Left lung (tissue), 10 donors: ENCODE measurements around the gene ZNF683. TPM values are rescaled to one million over a fixed set of nuclear protein-coding genes. Genes with fewer than 3 reads are reported as not detected.

ENCODE experiments used
- ATAC-seq: fragments of 200-7000 bp; cut with Tn5 transposase; one replicate; pipeline ENCODE4 v1.9.1; 2020; ENCODE audit warnings: moderate library complexity
- DNase-seq, 4 donors: peaks; one replicate each; pipeline ENCODE4 v3.0.0-alpha.2; 2013 to 2020
- H3K27ac ChIP-seq, 2 donors: fragments of 200-600 bp; sonication (generic) in 1 of 2; one replicate each; pipeline versions ENCODE4 v1.5.0 to v1.8.0; 2020 to 2021
- H3K27me3 ChIP-seq, 2 donors: fragments of 200-600 bp; sonication (generic) in 1 of 2; one replicate each; pipeline versions ENCODE4 v1.5.0 to v1.8.0; 2020 to 2021
- H3K36me3 ChIP-seq, 2 donors: fragments of 200-600 bp; sonication (generic) in 1 of 2; one replicate each; pipeline versions ENCODE4 v1.5.0 to v1.8.0; 2020 to 2021
- H3K4me1 ChIP-seq, 2 donors: fragments of 200-600 bp; one replicate each; pipeline ENCODE4 v1.8.0; 2021
- H3K4me3 ChIP-seq, 2 donors: fragments of 200-600 bp; sonication (generic) in 1 of 2; one replicate each; pipeline versions ENCODE4 v1.5.0 to v1.8.0; 2020 to 2021; ENCODE audit warnings: mild to moderate bottlenecking in 1 of 2
- H3K9me3 ChIP-seq, 2 donors: fragments of 200-600 bp; sonication (generic) in 1 of 2; one replicate each; pipeline versions ENCODE4 v1.5.0 to v1.8.0; 2020 to 2021
- CTCF ChIP-seq, 2 donors: fragments of 200-600 bp; sonication (generic) in 1 of 2; IDR thresholded peaks; one replicate each; pipeline versions ENCODE4 v1.5.0 to v1.8.0; 2021; ENCODE audit warnings: antibody characterized with exemption in 2 of 2
- intact Hi-C, 2 donors: fragments of 100-400 bp; cut with DNase I; formaldehyde crosslinking; loops; one replicate each; pipeline versions ENCODE4 v1.11.2 to v1.14.2; 2022
- polyA plus RNA-seq, 6 donors: library from polyadenylated mRNA; unstranded; fragments of 120-200 nt; gene quantifications; one replicate each; pipeline ENCODE4 v1.2.1, GENCODE V29; 2013; ENCODE audit not compliant: insufficient read length in 6 of 6
- total RNA-seq, 2 donors: library from RNA; stranded (reverse); fragmentation: NEBNext Ultra II Directional; extraction: Animal tissue kit (Norgen Biotek cat#: 25700); gene quantifications; one replicate each; pipeline ENCODE4 v1.2.1, GENCODE V29; 2021
- donor health status: DM: no; HTN: yes; CAD: no.
- donor health status: DM: no; HTN: no; CAD: no.

ZNF683 gene
- total and polyA plus RNA-seq, 8 donors: 0.09 to 0.86 (median 0.21) TPM; not detected in 1

- Histone ChIP-seq H3K9me3 (no peaks in the 10 kb centered on the region), H3K36me3 (no peaks in the 10 kb centered on the region), H3K4me1 (peaks cover 1 to 2% of the 10 kb centered on the region in 2 donors), H3K27ac (no peak overlapping the region), H3K27me3 (peaks cover 14 to 41% of the 10 kb centered on the region in 2 donors), H3K4me3 (no peak overlapping the region)
- intact Hi-C loops: no loop called here
- no peak for TF ChIP-seq CTCF (IDR thresholded peaks at IDR 0.05)
- ATAC-seq: no peak
- no peak for DNase-seq
Measured at GRCh38 chr1:26354972-26355371, 17.6 kb downstream of the ZNF683 start.

- Histone ChIP-seq H3K27ac (no peak within 1 kb of the TSS), H3K36me3 (no peaks in the 10 kb centered on the region), H3K9me3 (no peaks in the 10 kb centered on the region), H3K4me1 (no peaks in the 10 kb centered on the region), H3K4me3 (no peak within 1 kb of the TSS), H3K27me3 (peaks cover 9 to 34% of the 10 kb centered on the region in 2 donors)
- TF ChIP-seq CTCF (IDR thresholded peaks at IDR 0.05): no peak
- DNase-seq (peak; percentile 34 to 87 (median 74)), ATAC-seq (peak; percentile 93)
- intact Hi-C loops: no loop called here
Measured at GRCh38 chr1:26353976-26354820, 18.4 kb downstream of the ZNF683 start, which contains the start of gene CRYBG2. TSS of gene CRYBG2 (minus strand) at chr1:26354130. CDS start at chr1:26346657, 7,473 bp downstream.

GRCh38 chr1:26353210-26353859 is 19.2 kb downstream of the ZNF683 start:
- Histone ChIP-seq H3K27me3 (peaks cover 4 to 25% of the 10 kb centered on the region in 2 donors), H3K36me3 (no peaks in the 10 kb centered on the region), H3K9me3 (no peaks in the 10 kb centered on the region), H3K27ac (no peak overlapping the region), H3K4me3 (no peak overlapping the region), H3K4me1 (no peaks in the 10 kb centered on the region)
- no peak for DNase-seq
- TF ChIP-seq CTCF (IDR thresholded peaks at IDR 0.05): no peak
- no peak for ATAC-seq
- intact Hi-C loops: no loop called here

GRCh38 chr1:26352338-26352679 is 20.2 kb downstream of the ZNF683 start:
- ATAC-seq: no peak
- Histone ChIP-seq H3K27ac (no peak overlapping the region), H3K9me3 (no peaks in the 10 kb centered on the region), H3K27me3 (peaks cover 0 to 15% of the 10 kb centered on the region in 2 donors), H3K4me3 (no peak overlapping the region), H3K36me3 (no peaks in the 10 kb centered on the region), H3K4me1 (no peaks in the 10 kb centered on the region)
- DNase-seq: no peak
- no peak for TF ChIP-seq CTCF (IDR thresholded peaks at IDR 0.05)
- intact Hi-C loops: no loop called here
